ENCODE measurements around the gene MKLN1. TPM values are rescaled to one million over a fixed set of nuclear protein-coding genes. Genes with fewer than 3 reads are reported as not detected.

Gene MKLN1
- polyA plus RNA-seq, 2 of the 4 experiments (the other 2 are of a cell fraction) = 39.6 to 84.5 TPM

DNA sequence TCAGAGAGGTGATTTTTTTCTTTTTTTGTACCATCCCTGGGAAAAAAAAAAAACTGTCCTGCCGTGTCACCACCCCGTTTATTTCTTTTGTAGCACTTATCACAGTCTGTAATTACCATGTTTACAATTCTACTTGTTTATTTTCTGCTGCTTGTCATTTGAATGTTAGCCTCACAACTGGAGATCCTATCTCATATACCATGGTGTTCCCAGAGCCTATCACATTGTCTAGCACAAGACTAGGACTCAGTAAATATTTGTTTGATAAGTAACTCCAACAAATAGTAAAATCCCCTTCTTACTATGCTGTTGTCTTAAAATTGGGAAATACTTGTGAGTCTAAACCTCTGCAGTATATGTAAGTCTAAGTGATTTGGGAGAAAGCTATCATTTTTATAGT is 36.0 kb downstream of the MKLN1 start:
- TF ChIP-seq SREBF2 (IDR thresholded peaks at IDR 0.05) = no peak
- Histone ChIP-seq H3K4me1 (peaks cover 39% of the 10 kb centered on the region), H3K4me2 (peak overlapping the region; percentile 41), H3K4me3 (no peak overlapping the region), H3K27ac (no peak overlapping the region), H3K9me3 (no peaks in the 10 kb centered on the region)
- ChIA-PET POLR2A (no interaction called here), CTCF (no interaction called here)
- ATAC-seq = peak in 1 of 2 experiments; percentile 73; a peak in 3 of 6 replicates
- 24% methylated on average over 2 of the region's 2 CpGs for WGBS (ENCODE audit: missing lambda C conversion rate)
- DNase-seq (ENCODE audit: low read depth in 1 of 2, low spot score in 1 of 2) = no peak
- no peak for FAIRE-seq

GRCh38 chr7:131364767-131365344 is 37.2 kb downstream of the MKLN1 start:
- CTCF ChIA-PET = interaction anchor here (1.0 to 1.1 kb wide), 3 partner anchors 12 to 60 kb away, joined by 3 to 4 read pairs (median 3); no protein-coding TSS in a partner anchor
- FAIRE-seq (no peak), DNase-seq (ENCODE audit: low read depth in 1 of 2, low spot score in 1 of 2) (no peak), ATAC-seq (no peak)
- Histone ChIP-seq H3K4me1 (peaks cover 38% of the 10 kb centered on the region), H3K9me3 (no peaks in the 10 kb centered on the region), H3K4me3 (no peak overlapping the region), H3K4me2 (no peak overlapping the region), H3K27ac (no peak overlapping the region)
- WGBS (ENCODE audit: missing lambda C conversion rate) = 98% methylated on average over 4 of the region's 4 CpGs
- TF ChIP-seq MAZ (IDR thresholded peaks at IDR 0.05; ENCODE audit: borderline replicate concordance, low read depth, low read length) = no peak
- POLR2A ChIA-PET = no interaction called here

GRCh38 chr7:131365838-131366237 is 38.2 kb downstream of the MKLN1 start:
- H3K27ac ChIP-seq = no peak overlapping the region
- TF ChIP-seq CEBPB (IDR thresholded peaks at IDR 0.05) (peak in 1 of 2 experiments; percentile 50; a peak in 1 of 4 replicates), MAZ (IDR thresholded peaks at IDR 0.05; ENCODE audit: borderline replicate concordance, low read depth, low read length) (no peak)
- WGBS (ENCODE audit: missing lambda C conversion rate) = 78% methylated on average over 3 of the region's 3 CpGs
- peaks cover 48% of the 10 kb centered on the region for H3K4me1 ChIP-seq
- DNase-seq (ENCODE audit: low read depth in 1 of 2, low spot score in 1 of 2) (no peak), ATAC-seq (no peak), FAIRE-seq (no peak)
- no peak overlapping the region for H3K4me2 ChIP-seq
- ChIA-PET POLR2A (no interaction called here), CTCF (interaction anchor here (1.1 kb wide), 1 partner anchor 13 kb away, joined by 3 read pairs; no protein-coding TSS in a partner anchor)
- no peaks in the 10 kb centered on the region for H3K9me3 ChIP-seq
- H3K4me3 ChIP-seq = no peak overlapping the region

DNA sequence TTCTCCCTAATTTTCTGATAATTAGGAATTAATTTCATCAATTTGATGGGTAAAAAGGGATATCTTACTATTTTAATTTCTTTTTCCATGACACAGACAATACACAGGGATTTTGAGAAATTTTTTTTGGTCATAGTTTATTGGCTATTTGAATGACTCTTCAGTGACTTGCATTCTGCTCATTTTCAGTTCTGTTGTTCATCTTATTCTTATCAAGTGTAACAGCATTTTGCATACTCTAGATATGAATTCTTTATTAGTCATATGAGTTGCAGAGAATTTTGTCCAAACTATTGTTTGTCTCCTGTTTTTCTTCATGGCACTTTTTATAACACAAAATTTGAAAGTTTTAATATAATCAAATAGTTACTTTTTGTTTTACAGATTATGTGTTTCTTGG is 41.7 kb downstream of the MKLN1 start:
- Histone ChIP-seq H3K4me3 (no peak overlapping the region), H3K4me2 (no peak overlapping the region), H3K9me3 (no peaks in the 10 kb centered on the region), H3K27ac (no peak overlapping the region), H3K4me1 (peaks cover 56% of the 10 kb centered on the region)
- ATAC-seq (no peak), DNase-seq (ENCODE audit: low read depth in 1 of 2, low spot score in 1 of 2) (no peak), FAIRE-seq (no peak)
- ChIA-PET POLR2A (no interaction called here), CTCF (no interaction called here)
- no peak for TF ChIP-seq POLR2A (IDR thresholded peaks at IDR 0.05; ENCODE audit: low read length)
- TF ChIP-seq NPAS2 (CRISPR knock-in tag; IDR thresholded peaks at IDR 0.05; ENCODE audit: borderline replicate concordance) = no peak
- TF ChIP-seq ELK1 (IDR thresholded peaks at IDR 0.05; ENCODE audit: low read depth, low read length) = no peak
- no peak for TF ChIP-seq FOXS1 (CRISPR knock-in tag; IDR thresholded peaks at IDR 0.05)
- TF ChIP-seq HOXA7 (CRISPR knock-in tag; IDR thresholded peaks at IDR 0.05) = no peak
- TF ChIP-seq, protein P1, sequence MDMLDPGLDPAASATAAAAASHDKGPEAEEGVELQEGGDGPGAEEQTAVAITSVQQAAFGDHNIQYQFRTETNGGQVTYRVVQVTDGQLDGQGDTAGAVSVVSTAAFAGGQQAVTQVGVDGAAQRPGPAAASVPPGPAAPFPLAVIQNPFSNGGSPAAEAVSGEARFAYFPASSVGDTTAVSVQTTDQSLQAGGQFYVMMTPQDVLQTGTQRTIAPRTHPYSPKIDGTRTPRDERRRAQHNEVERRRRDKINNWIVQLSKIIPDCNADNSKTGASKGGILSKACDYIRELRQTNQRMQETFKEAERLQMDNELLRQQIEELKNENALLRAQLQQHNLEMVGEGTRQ (IDR thresholded peaks at IDR 0.05) = no peak
- TF ChIP-seq CHD4 (IDR thresholded peaks at IDR 0.05; ENCODE audit: borderline replicate concordance) = no peak
- no peak for TF ChIP-seq ZC3H11A (IDR thresholded peaks at IDR 0.05)
- no peak for TF ChIP-seq MAZ (IDR thresholded peaks at IDR 0.05; ENCODE audit: borderline replicate concordance, low read depth, low read length)
- no peak for TF ChIP-seq ZFP36 (IDR thresholded peaks at IDR 0.05; ENCODE audit: borderline replicate concordance, partially characterized antibody)
- no peak for TF ChIP-seq GATA3 (IDR thresholded peaks at IDR 0.05; ENCODE audit: borderline replicate concordance)
- no peak for TF ChIP-seq MYC (IDR thresholded peaks at IDR 0.05; ENCODE audit: borderline replicate concordance, low read length)

- H3K4me1 ChIP-seq = peaks cover 60% of the 10 kb centered on the region
- 50% methylated on average over 1 of the region's 1 CpG for WGBS (ENCODE audit: missing lambda C conversion rate)
- DNase-seq (ENCODE audit: low read depth in 1 of 2, low spot score in 1 of 2) = no peak
- no peak overlapping the region for H3K4me3 ChIP-seq
- TF ChIP-seq POLR2AphosphoS2 (conservative IDR thresholded peaks at IDR 0.05; ENCODE audit: low read length) = no peak
- no peak for TF ChIP-seq ZSCAN20 (CRISPR knock-in tag; IDR thresholded peaks at IDR 0.05)
- TF ChIP-seq HOXA7 (CRISPR knock-in tag; IDR thresholded peaks at IDR 0.05) = no peak
- TF ChIP-seq ELK1 (IDR thresholded peaks at IDR 0.05; ENCODE audit: low read depth, low read length) = no peak
- TF ChIP-seq, protein P2, sequence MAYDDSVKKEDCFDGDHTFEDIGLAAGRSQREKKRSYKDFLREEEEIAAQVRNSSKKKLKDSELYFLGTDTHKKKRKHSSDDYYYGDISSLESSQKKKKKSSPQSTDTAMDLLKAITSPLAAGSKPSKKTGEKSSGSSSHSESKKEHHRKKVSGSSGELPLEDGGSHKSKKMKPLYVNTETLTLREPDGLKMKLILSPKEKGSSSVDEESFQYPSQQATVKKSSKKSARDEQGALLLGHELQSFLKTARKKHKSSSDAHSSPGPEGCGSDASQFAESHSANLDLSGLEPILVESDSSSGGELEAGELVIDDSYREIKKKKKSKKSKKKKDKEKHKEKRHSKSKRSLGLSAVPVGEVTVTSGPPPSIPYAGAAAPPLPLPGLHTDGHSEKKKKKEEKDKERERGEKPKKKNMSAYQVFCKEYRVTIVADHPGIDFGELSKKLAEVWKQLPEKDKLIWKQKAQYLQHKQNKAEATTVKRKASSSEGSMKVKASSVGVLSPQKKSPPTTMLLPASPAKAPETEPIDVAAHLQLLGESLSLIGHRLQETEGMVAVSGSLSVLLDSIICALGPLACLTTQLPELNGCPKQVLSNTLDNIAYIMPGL (CRISPR knock-in tag; IDR thresholded peaks at IDR 0.05; ENCODE audit: borderline replicate concordance) = no peak
- TF ChIP-seq, protein P3, sequence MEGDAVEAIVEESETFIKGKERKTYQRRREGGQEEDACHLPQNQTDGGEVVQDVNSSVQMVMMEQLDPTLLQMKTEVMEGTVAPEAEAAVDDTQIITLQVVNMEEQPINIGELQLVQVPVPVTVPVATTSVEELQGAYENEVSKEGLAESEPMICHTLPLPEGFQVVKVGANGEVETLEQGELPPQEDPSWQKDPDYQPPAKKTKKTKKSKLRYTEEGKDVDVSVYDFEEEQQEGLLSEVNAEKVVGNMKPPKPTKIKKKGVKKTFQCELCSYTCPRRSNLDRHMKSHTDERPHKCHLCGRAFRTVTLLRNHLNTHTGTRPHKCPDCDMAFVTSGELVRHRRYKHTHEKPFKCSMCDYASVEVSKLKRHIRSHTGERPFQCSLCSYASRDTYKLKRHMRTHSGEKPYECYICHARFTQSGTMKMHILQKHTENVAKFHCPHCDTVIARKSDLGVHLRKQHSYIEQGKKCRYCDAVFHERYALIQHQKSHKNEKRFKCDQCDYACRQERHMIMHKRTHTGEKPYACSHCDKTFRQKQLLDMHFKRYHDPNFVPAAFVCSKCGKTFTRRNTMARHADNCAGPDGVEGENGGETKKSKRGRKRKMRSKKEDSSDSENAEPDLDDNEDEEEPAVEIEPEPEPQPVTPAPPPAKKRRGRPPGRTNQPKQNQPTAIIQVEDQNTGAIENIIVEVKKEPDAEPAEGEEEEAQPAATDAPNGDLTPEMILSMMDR (IDR thresholded peaks at IDR 0.05) = no peak
- ChIA-PET POLR2A (no interaction called here), CTCF (interaction anchor here (1.1 kb wide), 1 partner anchor 24 kb away, joined by 4 read pairs; no protein-coding TSS in a partner anchor)
- peak overlapping the region; percentile 43 for H3K4me2 ChIP-seq
- H3K27ac ChIP-seq = peak overlapping the region in 1 of 2 experiments; percentile 38; a peak in 3 of 6 replicates
- peak in 1 of 2 experiments; percentile 78; a peak in 3 of 6 replicates for ATAC-seq
- FAIRE-seq = no peak
- H3K9me3 ChIP-seq = no peaks in the 10 kb centered on the region
These were observed 42.9 kb downstream of the MKLN1 start for GRCh38 chr7:131370523-131370968.
